Urinary bladder (tissue), 4 donors: ENCODE results near the gene PIMREG. TPM values are rescaled to one million over a fixed set of nuclear protein-coding genes. Genes with fewer than 3 reads are reported as not detected.

Experiments
- DNase-seq: peaks from one replicate; pipeline ENCODE4 v3.0.0-alpha.2; 2015; ENCODE audit errors: extremely low spot score
- H3K27ac ChIP-seq: one replicate; pipeline ENCODE4 v1.5.1; 2013; ENCODE audit warnings: low read depth, mild to moderate bottlenecking, moderate library complexity
- H3K36me3 ChIP-seq: one replicate; pipeline ENCODE4 v1.6.1; 2013; ENCODE audit warnings: mild to moderate bottlenecking, moderate library complexity; ENCODE audit not compliant: insufficient read depth
- H3K4me1 ChIP-seq: one replicate; pipeline ENCODE4 v1.6.1; 2013; ENCODE audit warnings: mild to moderate bottlenecking, moderate library complexity; ENCODE audit not compliant: insufficient read depth
- H3K4me3 ChIP-seq: one replicate; pipeline ENCODE4 v1.5.1; 2013; ENCODE audit warnings: low read depth, low read length
- WGBS: extraction: QIAGEN DNeasy Blood & Tissue Kit; methylation state at CpG from one replicate; pipeline ENCODE4 v1.1.7; 2013; 5-methylcytosine and 5-hydroxymethylcytosine counted together
- polyA plus RNA-seq: library from polyadenylated mRNA; stranded (reverse); fragments of 200-250 nt; gene quantifications from one replicate; pipeline ENCODE4 v1.2.3, GENCODE V29; 2013
- total RNA-seq: library from RNA; depleted of rRNA; stranded (reverse); fragments of >200 nt; gene quantifications from one replicate; pipeline ENCODE4 v1.2.3, GENCODE V29; 2014
- donor health status: healthy with polysubstance abuse.
- donor health status: healthy.

The PIMREG gene
- total and polyA plus RNA-seq, 2 donors, result 0.41 to 14.2 TPM

- no peak for DNase-seq
- Histone ChIP-seq H3K27ac (no peak overlapping the region), H3K4me3 (no peak overlapping the region), H3K4me1 (no peaks in the 10 kb centered on the region), H3K36me3 (no peaks in the 10 kb centered on the region)
- WGBS, result 78% methylated on average over 7 of the region's 7 CpGs
Measured at GRCh38 chr17:6498356-6498755, 54.1 kb downstream of the PIMREG start.

DNA sequence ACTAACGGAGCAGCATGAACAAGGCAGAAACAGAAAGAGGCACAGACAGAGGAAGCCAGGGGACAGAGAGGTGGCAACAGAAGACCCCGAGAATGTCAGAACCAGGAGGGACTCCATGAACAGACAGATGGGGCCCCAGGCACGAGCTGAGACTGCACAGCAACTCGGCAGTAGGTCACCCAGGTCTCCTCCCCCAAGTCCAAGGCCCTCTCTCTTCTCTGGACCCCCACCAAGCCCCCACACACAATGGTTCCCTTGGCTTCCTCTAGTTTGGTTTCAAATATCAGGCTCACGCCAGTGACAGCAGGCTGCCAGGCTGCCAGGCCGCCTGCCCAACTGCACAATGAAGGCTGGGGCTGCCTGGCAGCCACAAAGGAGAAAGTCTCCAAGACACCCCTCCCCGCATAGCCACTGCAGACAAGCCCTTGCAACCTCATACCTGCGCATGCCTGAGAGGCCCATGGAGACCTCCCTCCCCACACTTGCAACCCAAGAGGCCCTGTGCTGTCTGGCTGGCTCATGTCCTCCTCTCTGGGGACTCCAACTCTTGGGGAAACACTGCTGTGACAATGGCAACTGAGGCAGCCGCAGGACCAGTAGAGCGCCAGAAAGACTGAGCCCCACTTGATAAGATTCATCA lies 54.8 kb downstream of the PIMREG start:
- Histone ChIP-seq H3K4me3 (no peak overlapping the region), H3K36me3 (no peaks in the 10 kb centered on the region), H3K27ac (no peak overlapping the region), H3K4me1 (no peaks in the 10 kb centered on the region)
- 89% methylated on average over 10 of the region's 10 CpGs for WGBS
- DNase-seq, result no peak

Other genes with a start within 250 kb of the PIMREG start
- gene AIPL1, start 9.3 kb upstream of the PIMREG start, total RNA-seq, result not detected
- gene AIPL1, start 9.3 kb upstream of the PIMREG start, polyA plus RNA-seq, result not detected
- 2.3 TPM for gene PITPNM3, start 112.1 kb downstream of the PIMREG start, total RNA-seq
- gene PITPNM3, start 112.1 kb downstream of the PIMREG start, polyA plus RNA-seq, result 10.1 TPM
- 23.7 TPM for gene KIAA0753, start 196.3 kb downstream of the PIMREG start, total RNA-seq
- gene KIAA0753, start 196.3 kb downstream of the PIMREG start, polyA plus RNA-seq, result 8.5 TPM
- 34.0 TPM for gene TXNDC17, start 196.6 kb downstream of the PIMREG start, total RNA-seq
- gene TXNDC17, start 196.6 kb downstream of the PIMREG start, polyA plus RNA-seq, result 164 TPM
- gene MED31, start 207.2 kb downstream of the PIMREG start, total RNA-seq, result 16.9 TPM
- gene MED31, start 207.2 kb downstream of the PIMREG start, polyA plus RNA-seq, result 12.8 TPM
- 1.2 TPM for gene C17orf100, start 207.3 kb downstream of the PIMREG start, total RNA-seq
- gene C17orf100, start 207.3 kb downstream of the PIMREG start, polyA plus RNA-seq, result 3.0 TPM